Measurements from ENCODE around the gene ADGRL2. TPM values are rescaled to one million over a fixed set of nuclear protein-coding genes. Genes with fewer than 3 reads are reported as not detected.

ADGRL2 gene
- total and polyA plus RNA-seq, 9 of the 15 experiments (the other 6 are each of a cell fraction or from before 2014, with no cell fraction given): 0.03 to 0.15 (median 0.13) TPM; not detected in 6

DNA sequence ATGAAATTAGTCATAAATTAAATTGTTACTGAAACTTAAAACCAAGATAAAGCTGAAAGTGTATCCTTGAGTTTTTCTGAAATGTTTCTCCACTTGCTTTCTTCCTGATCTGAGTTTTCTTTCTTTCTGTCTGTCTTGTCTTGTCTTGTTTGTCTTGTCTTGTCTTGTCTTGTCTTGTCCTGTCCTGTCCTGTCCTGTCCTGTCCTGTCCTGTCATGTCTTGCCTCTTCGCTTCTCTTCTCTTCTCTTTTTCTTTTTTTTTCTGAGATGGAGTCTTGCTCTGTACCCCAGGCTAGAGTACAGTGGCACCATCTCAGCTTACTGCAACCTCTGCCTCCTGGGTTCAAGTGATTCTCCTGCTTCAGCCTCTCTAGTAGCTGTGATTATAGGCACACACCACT is 73.7 kb downstream of the ADGRL2 start:
- no TSS peak for BruUV-seq (replicated peaks)
- Histone ChIP-seq H3K36me3 (ENCODE audit: control insufficient read depth, insufficient read depth, low read length) (no peaks in the 10 kb centered on the region), H3K9me1 (ENCODE audit: control insufficient read depth, insufficient read depth, low read length) (no peaks in the 10 kb centered on the region), H3K27ac (ENCODE audit: extremely low read depth, low read depth, low read length) (no peak overlapping the region), H2AFZ (ENCODE audit: low read depth, low read length) (no peak overlapping the region), H3K4me3 (no peak overlapping the region), H3K9ac (ENCODE audit: insufficient read depth in 1 of 2, low read depth in 2 of 2, low read length in 2 of 2) (no peak overlapping the region), H3K27me3 (ENCODE audit: control insufficient read depth in 2 of 2, insufficient read depth in 2 of 2, low read length in 2 of 2) (no peaks in the 10 kb centered on the region), H3K4me2 (ENCODE audit: insufficient read depth, low read length) (no peak overlapping the region), H3K79me2 (ENCODE audit: control insufficient read depth, insufficient read depth, low read length) (no peaks in the 10 kb centered on the region), H3K9me3 (replicated peaks; ENCODE audit: control insufficient read depth, insufficient read depth, low read depth, low read length) (no peaks in the 10 kb centered on the region; the same call in 1 of the 2 replicates), H4K20me1 (replicated peaks; ENCODE audit: control insufficient read depth, insufficient read depth, low read length) (no peaks in the 10 kb centered on the region), H3K4me1 (replicated peaks in 1 of 2; ENCODE audit: control insufficient read depth in 2 of 2, insufficient read depth in 2 of 2, low read length in 2 of 2) (no peaks in the 10 kb centered on the region)
- no peak for TF ChIP-seq SIN3A (IDR thresholded peaks at IDR 0.05; ENCODE audit: borderline replicate concordance in 2 of 2, control insufficient read depth in 1 of 2, low read depth in 2 of 2, low read length in 2 of 2)
- intact Hi-C loops (cut with micrococcal nuclease): no loop called here
- in situ Hi-C loops (cut with MboI): no loop called here
- ATAC-seq: no peak
- POLR2A ChIA-PET: no interaction called here
- no peak for DNase-seq (ENCODE audit: extremely low read depth in 1 of 4, low spot score in 3 of 4)
- no peak for FAIRE-seq
- WGBS (ENCODE audit: insufficient coverage, low coverage, missing lambda C conversion rate): no CpG with 5 or more reads among the region's 1 CpG
- CTCF ChIA-PET (ENCODE audit: low intra/inter-chr PET ratio): no interaction called here

DNA sequence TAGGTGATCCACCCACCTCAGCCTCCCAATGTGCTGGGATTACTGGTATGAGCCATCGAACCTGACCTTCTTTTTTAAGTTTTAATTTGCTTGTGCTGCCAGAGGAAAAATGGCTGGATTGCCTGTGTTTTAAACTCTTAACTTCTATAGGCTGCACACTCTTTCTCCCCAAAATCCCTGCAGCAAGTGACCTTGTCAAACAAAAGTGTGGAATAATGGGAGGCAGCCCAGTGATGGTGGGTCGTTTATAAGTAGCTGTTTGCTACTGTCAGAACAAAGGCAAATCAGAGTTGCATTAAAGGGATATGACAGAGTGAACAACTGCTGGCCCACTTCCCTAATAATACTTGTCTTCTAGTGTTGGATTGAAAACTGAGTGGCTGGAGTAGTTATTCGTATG is 74.2 kb downstream of the ADGRL2 start:
- no peak overlapping the region for H3K4me3 ChIP-seq
- intact Hi-C loops (cut with micrococcal nuclease): no loop called here
- ATAC-seq (no peak), DNase-seq (ENCODE audit: extremely low read depth in 1 of 4, low spot score in 3 of 4) (no peak), FAIRE-seq (no peak)
- no peaks in the 10 kb centered on the region for H3K4me1 ChIP-seq (replicated peaks in 1 of 2; ENCODE audit: control insufficient read depth in 2 of 2, insufficient read depth in 2 of 2, low read length in 2 of 2)
- no peak overlapping the region for H3K27ac ChIP-seq (ENCODE audit: extremely low read depth, low read depth, low read length)
- in situ Hi-C loops (cut with MboI): no loop called here
- 0% methylated on average over 3 of the region's 3 CpGs for WGBS (ENCODE audit: insufficient coverage, low coverage, missing lambda C conversion rate)
- H4K20me1 ChIP-seq (replicated peaks; ENCODE audit: control insufficient read depth, insufficient read depth, low read length): no peaks in the 10 kb centered on the region
- no TSS peak for BruUV-seq (replicated peaks)
- H3K4me2 ChIP-seq (ENCODE audit: insufficient read depth, low read length): no peak overlapping the region
- no peaks in the 10 kb centered on the region; the same call in 1 of the 2 replicates for H3K9me3 ChIP-seq (replicated peaks; ENCODE audit: control insufficient read depth, insufficient read depth, low read depth, low read length)
- no peaks in the 10 kb centered on the region for H3K36me3 ChIP-seq (ENCODE audit: control insufficient read depth, insufficient read depth, low read length)
- no peaks in the 10 kb centered on the region for H3K9me1 ChIP-seq (ENCODE audit: control insufficient read depth, insufficient read depth, low read length)
- H3K79me2 ChIP-seq (ENCODE audit: control insufficient read depth, insufficient read depth, low read length): no peaks in the 10 kb centered on the region
- H3K9ac ChIP-seq (ENCODE audit: insufficient read depth in 1 of 2, low read depth in 2 of 2, low read length in 2 of 2): no peak overlapping the region
- H2AFZ ChIP-seq (ENCODE audit: low read depth, low read length): no peak overlapping the region
- H3K27me3 ChIP-seq (ENCODE audit: control insufficient read depth in 2 of 2, insufficient read depth in 2 of 2, low read length in 2 of 2): no peaks in the 10 kb centered on the region
- ChIA-PET CTCF (ENCODE audit: low intra/inter-chr PET ratio) (no interaction called here), POLR2A (no interaction called here)
- TF ChIP-seq, protein P1, sequence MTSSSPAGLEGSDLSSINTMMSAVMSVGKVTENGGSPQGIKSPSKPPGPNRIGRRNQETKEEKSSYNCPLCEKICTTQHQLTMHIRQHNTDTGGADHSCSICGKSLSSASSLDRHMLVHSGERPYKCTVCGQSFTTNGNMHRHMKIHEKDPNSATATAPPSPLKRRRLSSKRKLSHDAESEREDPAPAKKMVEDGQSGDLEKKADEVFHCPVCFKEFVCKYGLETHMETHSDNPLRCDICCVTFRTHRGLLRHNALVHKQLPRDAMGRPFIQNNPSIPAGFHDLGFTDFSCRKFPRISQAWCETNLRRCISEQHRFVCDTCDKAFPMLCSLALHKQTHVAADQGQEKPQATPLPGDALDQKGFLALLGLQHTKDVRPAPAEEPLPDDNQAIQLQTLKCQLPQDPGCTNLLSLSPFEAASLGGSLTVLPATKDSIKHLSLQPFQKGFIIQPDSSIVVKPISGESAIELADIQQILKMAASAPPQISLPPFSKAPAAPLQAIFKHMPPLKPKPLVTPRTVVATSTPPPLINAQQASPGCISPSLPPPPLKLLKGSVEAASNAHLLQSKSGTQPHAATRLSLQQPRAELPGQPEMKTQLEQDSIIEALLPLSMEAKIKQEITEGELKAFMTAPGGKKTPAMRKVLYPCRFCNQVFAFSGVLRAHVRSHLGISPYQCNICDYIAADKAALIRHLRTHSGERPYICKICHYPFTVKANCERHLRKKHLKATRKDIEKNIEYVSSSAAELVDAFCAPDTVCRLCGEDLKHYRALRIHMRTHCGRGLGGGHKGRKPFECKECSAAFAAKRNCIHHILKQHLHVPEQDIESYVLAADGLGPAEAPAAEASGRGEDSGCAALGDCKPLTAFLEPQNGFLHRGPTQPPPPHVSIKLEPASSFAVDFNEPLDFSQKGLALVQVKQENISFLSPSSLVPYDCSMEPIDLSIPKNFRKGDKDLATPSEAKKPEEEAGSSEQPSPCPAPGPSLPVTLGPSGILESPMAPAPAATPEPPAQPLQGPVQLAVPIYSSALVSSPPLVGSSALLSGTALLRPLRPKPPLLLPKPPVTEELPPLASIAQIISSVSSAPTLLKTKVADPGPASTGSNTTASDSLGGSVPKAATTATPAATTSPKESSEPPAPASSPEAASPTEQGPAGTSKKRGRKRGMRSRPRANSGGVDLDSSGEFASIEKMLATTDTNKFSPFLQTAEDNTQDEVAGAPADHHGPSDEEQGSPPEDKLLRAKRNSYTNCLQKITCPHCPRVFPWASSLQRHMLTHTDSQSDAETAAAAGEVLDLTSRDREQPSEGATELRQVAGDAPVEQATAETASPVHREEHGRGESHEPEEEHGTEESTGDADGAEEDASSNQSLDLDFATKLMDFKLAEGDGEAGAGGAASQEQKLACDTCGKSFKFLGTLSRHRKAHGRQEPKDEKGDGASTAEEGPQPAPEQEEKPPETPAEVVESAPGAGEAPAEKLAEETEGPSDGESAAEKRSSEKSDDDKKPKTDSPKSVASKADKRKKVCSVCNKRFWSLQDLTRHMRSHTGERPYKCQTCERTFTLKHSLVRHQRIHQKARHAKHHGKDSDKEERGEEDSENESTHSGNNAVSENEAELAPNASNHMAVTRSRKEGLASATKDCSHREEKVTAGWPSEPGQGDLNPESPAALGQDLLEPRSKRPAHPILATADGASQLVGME (CRISPR knock-in tag; IDR thresholded peaks at IDR 0.05): no peak
- TF ChIP-seq MECOM (CRISPR knock-in tag; IDR thresholded peaks at IDR 0.05): no peak
- no peak for TF ChIP-seq XRCC5 (IDR thresholded peaks at IDR 0.05; ENCODE audit: low read depth, low read length)
- no peak for TF ChIP-seq EGR1 (conservative IDR thresholded peaks at IDR 0.05)
- TF ChIP-seq, protein P2, sequence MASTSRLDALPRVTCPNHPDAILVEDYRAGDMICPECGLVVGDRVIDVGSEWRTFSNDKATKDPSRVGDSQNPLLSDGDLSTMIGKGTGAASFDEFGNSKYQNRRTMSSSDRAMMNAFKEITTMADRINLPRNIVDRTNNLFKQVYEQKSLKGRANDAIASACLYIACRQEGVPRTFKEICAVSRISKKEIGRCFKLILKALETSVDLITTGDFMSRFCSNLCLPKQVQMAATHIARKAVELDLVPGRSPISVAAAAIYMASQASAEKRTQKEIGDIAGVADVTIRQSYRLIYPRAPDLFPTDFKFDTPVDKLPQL (IDR thresholded peaks at IDR 0.05; ENCODE audit: extremely low read depth, insufficient read length): no peak
- TF ChIP-seq ZNF551 (CRISPR knock-in tag; IDR thresholded peaks at IDR 0.05): no peak
- TF ChIP-seq, protein P3, sequence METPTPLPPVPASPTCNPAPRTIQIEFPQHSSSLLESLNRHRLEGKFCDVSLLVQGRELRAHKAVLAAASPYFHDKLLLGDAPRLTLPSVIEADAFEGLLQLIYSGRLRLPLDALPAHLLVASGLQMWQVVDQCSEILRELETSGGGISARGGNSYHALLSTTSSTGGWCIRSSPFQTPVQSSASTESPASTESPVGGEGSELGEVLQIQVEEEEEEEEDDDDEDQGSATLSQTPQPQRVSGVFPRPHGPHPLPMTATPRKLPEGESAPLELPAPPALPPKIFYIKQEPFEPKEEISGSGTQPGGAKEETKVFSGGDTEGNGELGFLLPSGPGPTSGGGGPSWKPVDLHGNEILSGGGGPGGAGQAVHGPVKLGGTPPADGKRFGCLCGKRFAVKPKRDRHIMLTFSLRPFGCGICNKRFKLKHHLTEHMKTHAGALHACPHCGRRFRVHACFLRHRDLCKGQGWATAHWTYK (CRISPR knock-in tag; IDR thresholded peaks at IDR 0.05): no peak
- no peak for TF ChIP-seq HDGF (IDR thresholded peaks at IDR 0.05)
